Measurements from ENCODE around the gene PTPRT.

Gene PTPRT

GRCh38 chr20:42957704-42958095, 232.0 kb downstream of the PTPRT start:
- TF ChIP-seq POLR2A (IDR thresholded peaks at IDR 0.05; ENCODE audit: low read depth, low read length), result no peak
- no peak for TF ChIP-seq POLR2AphosphoS5 (IDR thresholded peaks at IDR 0.05; ENCODE audit: low read depth, low read length)
- TF ChIP-seq TAF1 (IDR thresholded peaks at IDR 0.05; ENCODE audit: borderline replicate concordance, low read depth, low read length), result no peak
- FAIRE-seq (no peak), DNase-seq (ENCODE audit: insufficient read length) (no peak)

- no peak for DNase-seq (ENCODE audit: insufficient read length)
- no peak for TF ChIP-seq POLR2AphosphoS5 (IDR thresholded peaks at IDR 0.05; ENCODE audit: low read depth, low read length)
- TF ChIP-seq TAF1 (IDR thresholded peaks at IDR 0.05; ENCODE audit: borderline replicate concordance, low read depth, low read length), result no peak
- no peak for TF ChIP-seq POLR2A (IDR thresholded peaks at IDR 0.05; ENCODE audit: low read depth, low read length)
- no peak for FAIRE-seq
Measured at GRCh38 chr20:42957018-42957703, 232.5 kb downstream of the PTPRT start.

GRCh38 chr20:42955713-42956112, 234.0 kb downstream of the PTPRT start:
- DNase-seq (ENCODE audit: insufficient read length) (no peak), FAIRE-seq (no peak)
- TF ChIP-seq POLR2A (IDR thresholded peaks at IDR 0.05; ENCODE audit: low read depth, low read length), result no peak
- TF ChIP-seq POLR2AphosphoS5 (IDR thresholded peaks at IDR 0.05; ENCODE audit: low read depth, low read length), result no peak
- TF ChIP-seq TAF1 (IDR thresholded peaks at IDR 0.05; ENCODE audit: borderline replicate concordance, low read depth, low read length), result no peak

GRCh38 chr20:42954951-42955350, 234.8 kb downstream of the PTPRT start:
- FAIRE-seq (no peak), DNase-seq (ENCODE audit: insufficient read length) (no peak)
- TF ChIP-seq POLR2A (IDR thresholded peaks at IDR 0.05; ENCODE audit: low read depth, low read length), result no peak
- TF ChIP-seq POLR2AphosphoS5 (IDR thresholded peaks at IDR 0.05; ENCODE audit: low read depth, low read length), result no peak
- TF ChIP-seq TAF1 (IDR thresholded peaks at IDR 0.05; ENCODE audit: borderline replicate concordance, low read depth, low read length), result no peak

- TF ChIP-seq POLR2AphosphoS5 (IDR thresholded peaks at IDR 0.05; ENCODE audit: low read depth, low read length) (no peak), TAF1 (IDR thresholded peaks at IDR 0.05; ENCODE audit: borderline replicate concordance, low read depth, low read length) (no peak), POLR2A (IDR thresholded peaks at IDR 0.05; ENCODE audit: low read depth, low read length) (no peak)
- DNase-seq (ENCODE audit: insufficient read length) (no peak), FAIRE-seq (no peak)
Measured at GRCh38 chr20:42949950-42950349, 239.8 kb downstream of the PTPRT start.

- TF ChIP-seq TAF1 (IDR thresholded peaks at IDR 0.05; ENCODE audit: borderline replicate concordance, low read depth, low read length), result no peak
- TF ChIP-seq POLR2AphosphoS5 (IDR thresholded peaks at IDR 0.05; ENCODE audit: low read depth, low read length), result no peak
- no peak for TF ChIP-seq POLR2A (IDR thresholded peaks at IDR 0.05; ENCODE audit: low read depth, low read length)
- FAIRE-seq (no peak), DNase-seq (ENCODE audit: insufficient read length) (no peak)
Measured at GRCh38 chr20:42945234-42945994, 244.3 kb downstream of the PTPRT start.

GRCh38 chr20:42941629-42942028, 248.1 kb downstream of the PTPRT start:
- DNase-seq (ENCODE audit: insufficient read length), result no peak

GRCh38 chr20:42938441-42939205, 251.1 kb downstream of the PTPRT start:
- FAIRE-seq, result no peak
- DNase-seq (ENCODE audit: insufficient read length), result no peak
- no peak for TF ChIP-seq POLR2A (IDR thresholded peaks at IDR 0.05; ENCODE audit: low read depth, low read length)
- no peak for TF ChIP-seq TAF1 (IDR thresholded peaks at IDR 0.05; ENCODE audit: borderline replicate concordance, low read depth, low read length)
- TF ChIP-seq POLR2AphosphoS5 (IDR thresholded peaks at IDR 0.05; ENCODE audit: low read depth, low read length), result no peak

More at GRCh38 chr20:42941629-42942028, 248.1 kb downstream of the PTPRT start:
- no peak for TF ChIP-seq POLR2A (IDR thresholded peaks at IDR 0.05; ENCODE audit: low read depth, low read length)
- TF ChIP-seq TAF1 (IDR thresholded peaks at IDR 0.05; ENCODE audit: borderline replicate concordance, low read depth, low read length), result no peak
- no peak for TF ChIP-seq POLR2AphosphoS5 (IDR thresholded peaks at IDR 0.05; ENCODE audit: low read depth, low read length)
- no peak for FAIRE-seq

- DNase-seq (ENCODE audit: insufficient read length) (no peak), FAIRE-seq (no peak)
- TF ChIP-seq POLR2A (IDR thresholded peaks at IDR 0.05; ENCODE audit: low read depth, low read length) (no peak), POLR2AphosphoS5 (IDR thresholded peaks at IDR 0.05; ENCODE audit: low read depth, low read length) (no peak), TAF1 (IDR thresholded peaks at IDR 0.05; ENCODE audit: borderline replicate concordance, low read depth, low read length) (no peak)
Measured at GRCh38 chr20:42936482-42936881, 253.2 kb downstream of the PTPRT start.

GRCh38 chr20:42924215-42924614, 265.5 kb downstream of the PTPRT start:
- DNase-seq (ENCODE audit: insufficient read length) (no peak), FAIRE-seq (no peak)
- TF ChIP-seq TAF1 (IDR thresholded peaks at IDR 0.05; ENCODE audit: borderline replicate concordance, low read depth, low read length) (no peak), POLR2A (IDR thresholded peaks at IDR 0.05; ENCODE audit: low read depth, low read length) (no peak)

GRCh38 chr20:42923348-42923918, 266.3 kb downstream of the PTPRT start:
- no peak for DNase-seq (ENCODE audit: insufficient read length)
- no peak for FAIRE-seq
- no peak for TF ChIP-seq POLR2AphosphoS5 (IDR thresholded peaks at IDR 0.05; ENCODE audit: low read depth, low read length)
- TF ChIP-seq POLR2A (IDR thresholded peaks at IDR 0.05; ENCODE audit: low read depth, low read length), result no peak
- no peak for TF ChIP-seq TAF1 (IDR thresholded peaks at IDR 0.05; ENCODE audit: borderline replicate concordance, low read depth, low read length)

Data from GM12892 (cell line).